ENCODE data around the gene MRPS24.

DNA sequence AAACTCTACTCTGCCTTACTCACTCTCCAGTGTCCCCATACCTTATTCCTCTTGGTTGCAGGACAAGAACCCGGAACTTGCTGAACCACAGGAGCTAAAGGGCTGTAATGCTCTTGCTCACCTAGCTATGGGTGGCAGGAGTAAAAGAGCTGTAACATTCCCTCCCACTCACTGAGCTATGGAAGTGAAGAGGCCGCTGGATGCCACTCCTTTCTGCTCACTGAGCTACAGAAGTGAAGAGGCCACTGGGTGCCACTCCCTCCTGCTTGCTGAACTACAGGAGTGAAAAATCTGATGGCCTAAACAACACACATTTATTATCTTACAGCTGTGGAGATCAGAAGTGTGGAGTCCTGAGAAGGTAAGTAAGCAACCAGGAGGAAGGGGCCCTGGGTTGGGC lies 17.5 kb downstream of the MRPS24 start:
- TF ChIP-seq, protein P1, sequence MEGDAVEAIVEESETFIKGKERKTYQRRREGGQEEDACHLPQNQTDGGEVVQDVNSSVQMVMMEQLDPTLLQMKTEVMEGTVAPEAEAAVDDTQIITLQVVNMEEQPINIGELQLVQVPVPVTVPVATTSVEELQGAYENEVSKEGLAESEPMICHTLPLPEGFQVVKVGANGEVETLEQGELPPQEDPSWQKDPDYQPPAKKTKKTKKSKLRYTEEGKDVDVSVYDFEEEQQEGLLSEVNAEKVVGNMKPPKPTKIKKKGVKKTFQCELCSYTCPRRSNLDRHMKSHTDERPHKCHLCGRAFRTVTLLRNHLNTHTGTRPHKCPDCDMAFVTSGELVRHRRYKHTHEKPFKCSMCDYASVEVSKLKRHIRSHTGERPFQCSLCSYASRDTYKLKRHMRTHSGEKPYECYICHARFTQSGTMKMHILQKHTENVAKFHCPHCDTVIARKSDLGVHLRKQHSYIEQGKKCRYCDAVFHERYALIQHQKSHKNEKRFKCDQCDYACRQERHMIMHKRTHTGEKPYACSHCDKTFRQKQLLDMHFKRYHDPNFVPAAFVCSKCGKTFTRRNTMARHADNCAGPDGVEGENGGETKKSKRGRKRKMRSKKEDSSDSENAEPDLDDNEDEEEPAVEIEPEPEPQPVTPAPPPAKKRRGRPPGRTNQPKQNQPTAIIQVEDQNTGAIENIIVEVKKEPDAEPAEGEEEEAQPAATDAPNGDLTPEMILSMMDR (IDR thresholded peaks at IDR 0.05), result no peak
- no peak for TF ChIP-seq POLR2AphosphoS5 (IDR thresholded peaks at IDR 0.05; ENCODE audit: low read depth, low read length)
- no peak for TF ChIP-seq SIN3A (IDR thresholded peaks at IDR 0.05; ENCODE audit: borderline replicate concordance, insufficient read depth, low read depth, low read length)
- TF ChIP-seq REST (IDR thresholded peaks at IDR 0.05; ENCODE audit: insufficient read depth in 1 of 2, low read depth in 2 of 2, low read length in 1 of 2), result no peak
